ENCODE results near the gene RFC5. TPM values are rescaled to one million over a fixed set of nuclear protein-coding genes. Genes with fewer than 3 reads are reported as not detected.

The RFC5 gene
- total RNA-seq, 1 experiment from 2014 or later: 78.6 TPM

GRCh38 chr12:117980616-117981015 lies 35.9 kb upstream of the RFC5 start:
- ChIA-PET CTCF (no interaction called here), RAD21 (ENCODE audit: low non-redundant PET in 1 of 2, low total read pairs in 2 of 2, uncharacterized antibody in 2 of 2, unreplicated experiment in 2 of 2) (no interaction called here), POLR2A (no interaction called here)
- no peak for ATAC-seq
- H3K36me3 ChIP-seq (ENCODE audit: control insufficient read depth in 1 of 2, insufficient read depth in 2 of 2, low read length in 2 of 2): no peaks in the 10 kb centered on the region
- no peak overlapping the region for H3K4me2 ChIP-seq (ENCODE audit: low read length)
- H3K27me3 ChIP-seq (ENCODE audit: insufficient read depth, low read length): no peaks in the 10 kb centered on the region
- DNase-seq (ENCODE audit: low read depth, low spot score): no peak
- intact Hi-C loops (cut with micrococcal nuclease): no loop called here
- H4K20me1 ChIP-seq (ENCODE audit: insufficient read depth): no peaks in the 10 kb centered on the region
- H3K9me2 ChIP-seq (ENCODE audit: insufficient read depth): no peaks in the 10 kb centered on the region
- BruUV-seq (replicated peaks): no TSS peak
- H3K4me1 ChIP-seq (ENCODE audit: control insufficient read depth in 1 of 2, insufficient read depth in 2 of 2, low read length in 2 of 2): peaks cover 28 to 47% of the 10 kb centered on the region in 2 experiments
- no peak overlapping the region for H3K9ac ChIP-seq (ENCODE audit: low read length)
- H3K9me3 ChIP-seq (ENCODE audit: control insufficient read depth in 1 of 2, insufficient read depth in 1 of 2, low read depth in 1 of 2, low read length in 2 of 2): peaks cover 0 to 4% of the 10 kb centered on the region in 2 experiments; a peak in 1 of 4 replicates
- no peak overlapping the region for H3K27ac ChIP-seq (ENCODE audit: low read depth, low read length)
- TF ChIP-seq POLR2A (IDR thresholded peaks at IDR 0.05; ENCODE audit: borderline replicate concordance, extremely low read depth, insufficient read depth, insufficient read length) (no peak), CBX3 (IDR thresholded peaks at IDR 0.05; ENCODE audit: low read depth) (no peak)
- H3K4me3 ChIP-seq (replicated peaks in 1 of 2; ENCODE audit: low read depth in 1 of 2, low read length in 2 of 2): no peak overlapping the region
- no peaks in the 10 kb centered on the region for H3K79me2 ChIP-seq (ENCODE audit: insufficient read depth, low read length)
- H2AFZ ChIP-seq (ENCODE audit: low read depth, low read length, poor library complexity, severe bottlenecking): no peak overlapping the region

DNA sequence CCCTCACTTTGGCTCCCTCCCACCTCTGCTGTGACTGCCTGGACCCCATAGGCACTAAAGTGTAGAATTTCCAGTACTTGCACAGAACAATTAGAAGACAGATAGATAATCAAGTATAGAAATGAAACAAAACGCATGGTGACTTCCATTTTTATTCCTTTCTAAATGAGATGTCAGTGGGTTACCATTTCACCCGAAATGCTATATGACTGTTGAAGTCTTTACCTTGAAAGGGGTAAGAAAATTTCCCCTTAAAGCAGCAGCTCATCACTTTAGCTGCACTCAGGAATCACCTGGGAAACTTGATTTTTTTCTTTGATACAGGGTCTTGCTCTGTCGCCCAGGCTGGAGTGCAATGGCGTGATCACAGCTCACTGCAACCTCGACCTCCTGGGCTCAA lies 35.2 kb upstream of the RFC5 start:
- POLR2A ChIA-PET: no interaction called here
- peaks cover 34 to 53% of the 10 kb centered on the region in 2 experiments for H3K4me1 ChIP-seq (ENCODE audit: control insufficient read depth in 1 of 2, insufficient read depth in 2 of 2, low read length in 2 of 2)
- no peaks in the 10 kb centered on the region for H3K27me3 ChIP-seq (ENCODE audit: insufficient read depth, low read length)
- no peak for DNase-seq (ENCODE audit: low read depth, low spot score)
- H3K36me3 ChIP-seq (ENCODE audit: control insufficient read depth in 1 of 2, insufficient read depth in 2 of 2, low read length in 2 of 2): no peaks in the 10 kb centered on the region
- H3K9me2 ChIP-seq (ENCODE audit: insufficient read depth): no peaks in the 10 kb centered on the region
- H4K20me1 ChIP-seq (ENCODE audit: insufficient read depth): no peaks in the 10 kb centered on the region
- no peaks in the 10 kb centered on the region for H3K79me2 ChIP-seq (ENCODE audit: insufficient read depth, low read length)
- BruUV-seq (replicated peaks): no TSS peak
- CTCF ChIA-PET: no interaction called here
- no peak for ATAC-seq
- intact Hi-C loops (cut with micrococcal nuclease): no loop called here
- no peak for TF ChIP-seq ZFX (IDR thresholded peaks at IDR 0.05)
- TF ChIP-seq SRF (IDR thresholded peaks at IDR 0.05; ENCODE audit: low read depth): no peak
- TF ChIP-seq TCF7L2 (IDR thresholded peaks at IDR 0.05; ENCODE audit: borderline replicate concordance, extremely low read depth, insufficient read depth, insufficient read length): no peak
- no peak for TF ChIP-seq CBX3 (IDR thresholded peaks at IDR 0.05; ENCODE audit: low read depth)
- TF ChIP-seq EGR1 (IDR thresholded peaks at IDR 0.05; ENCODE audit: low read depth): no peak
- TF ChIP-seq FOSL1 (IDR thresholded peaks at IDR 0.05; ENCODE audit: low read depth): no peak
- TF ChIP-seq ATF3 (IDR thresholded peaks at IDR 0.05): no peak
- H3K4me2 ChIP-seq (ENCODE audit: low read length): no peak overlapping the region
- H3K9me3 ChIP-seq (ENCODE audit: control insufficient read depth in 1 of 2, insufficient read depth in 1 of 2, low read depth in 1 of 2, low read length in 2 of 2): peaks cover 0 to 4% of the 10 kb centered on the region in 2 experiments; a peak in 1 of 4 replicates
- H3K9ac ChIP-seq (ENCODE audit: low read length): no peak overlapping the region
- no peak overlapping the region for H2AFZ ChIP-seq (ENCODE audit: low read depth, low read length, poor library complexity, severe bottlenecking)
- RAD21 ChIA-PET (ENCODE audit: low non-redundant PET in 1 of 2, low total read pairs in 2 of 2, uncharacterized antibody in 2 of 2, unreplicated experiment in 2 of 2): no interaction called here
- no peak overlapping the region for H3K27ac ChIP-seq (ENCODE audit: low read depth, low read length)
- no peak overlapping the region for H3K4me3 ChIP-seq (replicated peaks in 1 of 2; ENCODE audit: low read depth in 1 of 2, low read length in 2 of 2)
